ENCODE measurements around the gene OOEP.

OOEP gene

DNA sequence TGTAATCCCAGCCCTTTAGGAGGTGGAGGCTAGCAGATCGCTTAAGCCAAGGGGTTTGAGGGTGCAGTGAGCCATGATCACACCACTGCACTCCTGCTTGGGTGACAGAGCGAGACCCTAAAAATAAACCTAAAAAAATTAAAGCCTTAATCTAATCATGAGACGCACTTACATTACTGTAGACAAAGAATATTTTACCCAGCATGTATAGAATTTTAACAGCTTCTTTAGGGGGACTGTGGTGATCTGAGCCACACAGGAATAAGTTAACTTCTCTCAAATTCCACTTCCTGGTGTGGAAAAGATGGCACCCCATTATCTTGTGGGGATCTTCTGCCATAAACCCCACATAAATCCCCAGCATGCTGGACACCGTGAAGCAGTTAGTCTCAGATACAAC lies 2.3 kb upstream of the OOEP start:
- Histone ChIP-seq H2AFZ (ENCODE audit: low read depth) (no peak overlapping the region), H3K27me3 (ENCODE audit: insufficient read depth, low read depth) (no peaks in the 10 kb centered on the region), H3K9ac (no peak overlapping the region), H3K4me2 (no peak overlapping the region), H3K27ac (no peak overlapping the region), H3K4me1 (ENCODE audit: low read depth, poor library complexity, severe bottlenecking) (no peaks in the 10 kb centered on the region), H3K4me3 (IDR thresholded peaks at IDR 0.05; ENCODE audit: insufficient read depth, low read depth, low read length) (no peak overlapping the region), H4K20me1 (ENCODE audit: insufficient read depth) (no peaks in the 10 kb centered on the region), H3K79me2 (ENCODE audit: insufficient read depth, low read depth) (no peaks in the 10 kb centered on the region), H3K36me3 (ENCODE audit: insufficient read depth) (no peaks in the 10 kb centered on the region)
- TF ChIP-seq CTCF (conservative IDR thresholded peaks at IDR 0.05; ENCODE audit: low read depth, low read length): no peak

GRCh38 chr6:73369157-73369556 lies 540 bp downstream of the OOEP start:
- no peaks in the 10 kb centered on the region for H3K79me2 ChIP-seq (ENCODE audit: insufficient read depth, low read depth)
- no peak overlapping the region for H3K27ac ChIP-seq
- no peaks in the 10 kb centered on the region for H3K36me3 ChIP-seq (ENCODE audit: insufficient read depth)
- no peaks in the 10 kb centered on the region for H3K27me3 ChIP-seq (ENCODE audit: insufficient read depth, low read depth)
- H3K4me1 ChIP-seq (ENCODE audit: low read depth, poor library complexity, severe bottlenecking): no peaks in the 10 kb centered on the region
- no peaks in the 10 kb centered on the region for H4K20me1 ChIP-seq (ENCODE audit: insufficient read depth)
- no peak overlapping the region for H2AFZ ChIP-seq (ENCODE audit: low read depth)
- H3K4me2 ChIP-seq: no peak overlapping the region
- H3K9ac ChIP-seq: no peak overlapping the region
- no peak overlapping the region for H3K4me3 ChIP-seq (IDR thresholded peaks at IDR 0.05; ENCODE audit: insufficient read depth, low read depth, low read length)
- TF ChIP-seq CTCF (conservative IDR thresholded peaks at IDR 0.05; ENCODE audit: low read depth, low read length): no peak

GRCh38 chr6:73368675-73369074 lies 1.0 kb downstream of the OOEP start:
- Histone ChIP-seq H3K4me3 (IDR thresholded peaks at IDR 0.05; ENCODE audit: insufficient read depth, low read depth, low read length) (no peak overlapping the region), H3K27ac (no peak overlapping the region), H3K4me2 (no peak overlapping the region), H2AFZ (ENCODE audit: low read depth) (no peak overlapping the region), H3K79me2 (ENCODE audit: insufficient read depth, low read depth) (no peaks in the 10 kb centered on the region), H3K4me1 (ENCODE audit: low read depth, poor library complexity, severe bottlenecking) (no peaks in the 10 kb centered on the region), H3K9ac (no peak overlapping the region), H3K27me3 (ENCODE audit: insufficient read depth, low read depth) (no peaks in the 10 kb centered on the region), H3K36me3 (ENCODE audit: insufficient read depth) (no peaks in the 10 kb centered on the region), H4K20me1 (ENCODE audit: insufficient read depth) (no peaks in the 10 kb centered on the region)
- no peak for TF ChIP-seq CTCF (conservative IDR thresholded peaks at IDR 0.05; ENCODE audit: low read depth, low read length)

DNA sequence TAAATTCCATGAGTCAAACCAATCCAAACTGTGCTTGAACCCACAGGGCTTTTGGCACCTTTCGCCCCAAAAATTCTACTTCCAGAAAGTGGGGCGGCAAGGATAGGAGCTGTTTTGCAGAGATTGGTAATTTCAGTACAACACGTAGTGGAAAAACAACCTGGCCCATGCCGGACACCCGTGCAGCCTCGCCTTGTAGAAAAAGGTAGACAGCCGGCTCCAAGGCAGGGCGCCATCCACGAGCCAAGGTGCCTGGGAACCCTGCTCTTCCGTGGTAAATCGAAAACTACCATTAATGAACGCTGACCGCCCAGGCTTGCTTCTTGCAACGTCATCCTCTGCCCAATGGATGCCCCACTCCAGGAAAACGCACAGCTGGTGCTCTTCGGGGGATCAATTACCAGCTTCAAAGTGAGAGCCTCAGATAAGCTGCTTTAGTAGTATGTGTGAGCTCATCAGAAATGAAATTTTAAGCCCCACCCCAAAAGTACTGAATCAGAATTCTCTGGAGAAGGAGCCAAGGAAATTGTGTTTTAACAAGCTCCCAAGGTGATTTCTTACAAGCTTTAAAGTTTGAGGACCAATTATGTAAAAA lies 1.8 kb downstream of the OOEP start:
- Histone ChIP-seq H2AFZ (ENCODE audit: low read depth) (no peak overlapping the region), H3K4me2 (no peak overlapping the region)
- TF ChIP-seq CTCF (conservative IDR thresholded peaks at IDR 0.05; ENCODE audit: low read depth, low read length): no peak

More for the DNA sequence above, 1.8 kb downstream of the OOEP start:
- no peak overlapping the region for H3K27ac ChIP-seq
- H3K79me2 ChIP-seq (ENCODE audit: insufficient read depth, low read depth): no peaks in the 10 kb centered on the region
- no peak overlapping the region for H3K4me3 ChIP-seq (IDR thresholded peaks at IDR 0.05; ENCODE audit: insufficient read depth, low read depth, low read length)
- H3K4me1 ChIP-seq (ENCODE audit: low read depth, poor library complexity, severe bottlenecking): no peaks in the 10 kb centered on the region
- H3K9ac ChIP-seq: no peak overlapping the region
- H3K36me3 ChIP-seq (ENCODE audit: insufficient read depth): no peaks in the 10 kb centered on the region
- H4K20me1 ChIP-seq (ENCODE audit: insufficient read depth): no peaks in the 10 kb centered on the region
- no peaks in the 10 kb centered on the region for H3K27me3 ChIP-seq (ENCODE audit: insufficient read depth, low read depth)
